ENCODE data around the gene FAM187B.
"Not testable (repeated sequence)": the region's sequence is repeated elsewhere in the genome, so short reads cannot be mapped to it uniquely, and the experiment has no call there.

FAM187B gene

DNA sequence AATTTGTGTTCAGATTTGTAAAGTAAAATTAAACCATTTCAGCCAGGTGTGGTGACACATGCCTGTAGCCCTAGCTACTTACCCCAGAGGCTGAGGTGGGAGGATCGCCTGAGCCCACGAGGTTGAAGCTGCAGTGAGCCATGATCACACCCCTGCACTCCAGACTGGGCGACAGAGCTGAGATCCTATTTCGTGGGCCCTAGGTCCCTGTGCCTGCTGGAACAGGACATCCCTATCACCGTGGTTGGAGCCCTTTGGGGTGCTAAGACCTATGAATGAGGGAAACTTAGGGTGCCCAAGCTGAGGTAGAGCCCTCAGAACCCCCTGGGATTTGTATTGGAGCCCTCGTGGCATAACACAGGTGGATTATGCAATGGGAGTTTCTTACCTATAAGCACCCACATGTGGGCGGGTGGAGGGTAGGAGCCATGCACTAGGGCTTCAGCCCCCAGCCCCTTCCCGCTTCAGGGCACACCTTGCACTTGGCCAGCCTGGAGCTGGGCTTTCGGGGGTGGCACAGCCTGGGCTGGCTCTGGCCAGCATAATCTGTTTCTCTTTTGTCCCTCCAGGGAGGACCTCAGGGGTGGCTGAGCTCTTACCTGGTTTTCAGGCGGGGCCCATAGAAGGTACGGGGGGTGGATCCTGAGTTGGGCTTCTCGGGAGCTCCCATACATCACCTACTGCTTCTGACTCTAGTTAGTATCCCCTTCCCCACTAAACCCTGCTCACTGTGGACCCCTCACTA lies 33.0 kb upstream of the FAM187B start:
- DNase-seq = no peak

DNA sequence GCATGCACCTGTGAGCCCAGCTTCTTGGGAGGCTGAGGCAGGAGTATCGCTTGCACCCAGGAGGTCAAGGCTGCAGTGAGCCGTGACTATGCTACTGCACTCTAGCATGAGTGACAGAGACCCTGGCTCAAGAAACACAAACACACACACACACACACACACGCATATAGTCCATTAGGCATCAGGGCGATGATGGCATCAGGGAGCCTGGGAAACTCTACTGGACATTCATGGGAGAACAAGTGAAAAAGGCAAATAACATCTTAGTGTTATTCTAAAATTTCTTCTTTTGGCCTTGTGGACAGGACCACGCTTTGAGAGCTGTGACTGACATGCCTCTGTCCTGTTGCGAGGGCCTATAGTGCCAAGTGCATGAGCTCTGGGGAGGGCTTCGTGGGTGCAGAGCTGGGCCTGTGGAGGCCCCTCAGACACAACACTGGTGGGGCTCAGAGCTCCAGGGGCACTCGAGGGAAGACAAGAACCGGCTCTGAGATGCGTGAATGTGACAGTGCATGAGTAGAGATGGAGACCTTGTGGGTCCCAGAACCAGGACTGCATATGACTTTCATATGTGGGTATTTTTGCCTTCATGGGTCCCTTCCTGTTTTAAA lies 32.3 kb upstream of the FAM187B start:
- no peak for DNase-seq

DNA sequence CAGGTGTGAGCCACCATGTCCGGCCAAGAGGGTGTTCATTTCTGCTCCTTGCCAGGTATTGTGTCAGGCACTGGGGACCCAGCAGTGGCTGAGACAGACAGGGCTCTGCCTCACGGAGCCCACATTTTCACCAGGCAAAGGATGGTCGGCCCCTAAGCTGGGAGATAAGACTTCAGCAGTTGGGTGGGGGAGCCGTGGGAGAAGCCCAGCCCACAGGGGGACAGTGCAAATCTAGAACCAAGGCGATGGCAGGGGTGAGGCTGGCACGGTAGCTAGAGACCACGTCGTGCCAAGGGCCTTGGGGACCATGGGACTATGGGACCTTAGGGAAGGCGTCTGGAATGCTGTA lies 28.5 kb upstream of the FAM187B start:
- no peak for DNase-seq

DNA sequence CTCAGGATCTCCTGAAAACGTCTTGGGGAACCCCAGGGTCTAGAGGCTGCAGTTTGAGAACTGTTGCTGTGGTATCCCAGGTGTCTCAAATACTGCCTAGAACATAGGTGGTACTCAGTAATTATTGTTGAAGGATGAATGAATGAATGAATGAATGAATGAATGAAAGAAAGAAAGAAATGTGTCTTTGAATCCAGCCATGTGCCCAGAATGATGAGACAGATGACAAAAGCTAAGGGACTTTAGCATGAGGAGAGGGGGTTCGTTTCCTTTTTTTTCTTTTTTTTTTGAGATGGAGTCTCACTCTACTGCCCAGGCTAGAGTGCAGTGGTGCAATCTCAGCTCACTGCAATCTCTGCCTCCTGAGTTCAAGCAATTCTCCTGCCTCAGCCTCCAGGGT lies 28.0 kb upstream of the FAM187B start:
- DNase-seq = no peak

DNA sequence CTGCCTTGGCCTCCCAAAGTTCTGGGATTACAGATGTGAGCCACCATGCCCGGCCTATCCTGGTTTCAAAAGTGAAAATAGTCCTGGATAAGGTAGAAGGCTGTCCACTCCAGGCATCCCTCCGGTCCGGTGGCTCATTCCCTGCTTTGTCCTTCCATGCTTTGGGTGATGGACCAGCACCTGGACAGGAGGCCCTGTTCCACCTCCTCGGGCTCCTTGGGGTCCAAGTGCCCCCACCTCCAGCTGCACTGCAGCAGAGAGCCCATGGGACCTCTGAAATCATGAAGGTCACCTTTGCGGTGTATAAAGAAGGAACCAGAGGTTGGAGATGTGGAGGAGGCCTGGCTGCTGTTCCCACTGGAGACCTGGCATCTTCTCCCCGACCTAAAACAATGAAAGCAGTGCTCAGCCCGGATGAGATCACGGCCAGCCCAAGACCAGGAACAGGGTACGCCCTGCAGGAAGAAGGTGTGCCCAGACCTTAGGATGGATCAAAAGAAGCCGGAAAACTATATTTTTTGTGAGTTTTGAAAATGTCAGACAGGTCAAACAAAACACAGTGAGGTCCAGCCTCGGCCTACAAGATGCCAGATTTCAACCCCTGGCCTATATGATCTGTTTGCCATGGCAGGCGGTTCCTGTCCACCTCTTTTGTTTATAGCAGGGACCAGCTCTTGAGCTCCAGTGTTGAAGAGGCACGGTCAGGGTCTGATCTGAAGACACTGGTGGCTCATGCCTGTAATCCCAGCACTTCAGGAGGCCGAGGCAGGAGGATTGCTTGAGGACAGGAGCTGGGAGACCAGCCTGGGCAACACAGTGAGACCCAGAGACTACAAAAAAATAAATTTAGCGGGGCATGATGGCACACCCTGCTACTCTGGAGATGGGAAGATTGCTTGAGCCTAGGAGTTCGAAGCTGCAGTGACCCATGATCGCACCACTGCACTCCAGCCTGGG lies 26.1 kb upstream of the FAM187B start:
- DNase-seq = no peak

DNA sequence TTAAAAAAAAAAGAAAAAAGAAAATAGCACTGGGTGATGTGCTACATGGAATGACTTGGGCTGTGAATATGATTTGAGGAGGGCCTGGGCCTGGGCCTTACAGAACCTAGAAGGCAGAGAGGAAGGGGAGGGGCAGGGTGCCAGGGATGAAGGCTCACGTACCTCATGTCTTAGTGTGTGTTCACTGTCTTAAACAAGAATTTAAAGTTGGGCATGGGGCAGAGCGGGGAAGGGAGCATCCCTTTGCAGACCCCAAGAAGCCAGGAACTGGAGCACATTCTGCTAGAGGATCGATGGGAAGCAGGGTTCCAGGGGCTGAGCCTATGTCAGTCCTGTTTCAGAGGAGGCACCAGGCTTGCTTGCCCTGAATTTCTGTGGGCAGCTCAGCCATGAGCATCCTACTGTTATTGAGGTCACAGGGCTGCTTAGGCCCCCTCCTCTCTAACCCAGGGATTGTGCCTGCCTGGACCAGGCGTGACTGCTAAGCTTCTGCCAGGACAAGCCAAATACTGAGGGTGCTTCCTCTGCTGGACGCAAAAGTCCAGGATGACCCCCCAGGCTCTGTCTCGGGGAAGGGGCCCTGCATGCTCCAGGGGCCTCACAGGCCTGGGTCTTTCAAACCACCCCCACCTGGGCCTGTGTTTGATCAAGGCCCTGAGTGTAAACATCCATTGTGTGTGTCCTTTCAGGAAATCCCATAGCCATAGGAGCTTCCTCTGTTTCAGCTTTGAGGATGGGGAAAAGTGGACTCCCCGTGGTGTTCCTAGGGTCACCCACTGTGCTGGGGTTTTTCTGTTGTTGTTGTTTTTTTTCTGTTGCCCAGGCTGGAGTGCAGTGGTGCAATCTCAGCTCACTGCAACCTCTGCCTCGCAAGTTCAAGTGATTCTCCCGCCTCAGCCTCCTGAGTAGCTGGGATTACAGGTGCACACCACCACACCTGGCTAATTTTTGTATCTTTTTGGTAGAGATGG lies 25.1 kb upstream of the FAM187B start:
- no peak for DNase-seq

DNA sequence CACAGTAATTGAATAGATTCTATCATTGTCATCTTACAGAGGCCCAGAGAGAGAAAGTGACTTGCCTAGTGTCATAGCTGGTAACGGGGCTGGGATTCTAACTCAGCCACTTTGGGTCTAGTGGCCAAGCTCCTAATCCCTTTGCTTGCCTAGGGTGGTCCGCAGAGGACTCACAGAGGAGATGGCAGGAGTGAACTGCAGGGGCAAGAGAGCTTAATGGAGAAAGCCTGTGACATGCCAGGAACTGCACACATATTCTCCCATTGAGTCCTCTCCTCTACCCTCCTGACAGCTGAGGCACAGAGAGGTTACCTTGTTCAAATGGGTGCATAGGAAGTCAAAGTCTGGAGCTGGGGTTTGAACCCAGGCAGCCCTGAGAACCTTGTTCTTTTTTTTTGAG lies 22.9 kb upstream of the FAM187B start:
- no peak for DNase-seq

DNA sequence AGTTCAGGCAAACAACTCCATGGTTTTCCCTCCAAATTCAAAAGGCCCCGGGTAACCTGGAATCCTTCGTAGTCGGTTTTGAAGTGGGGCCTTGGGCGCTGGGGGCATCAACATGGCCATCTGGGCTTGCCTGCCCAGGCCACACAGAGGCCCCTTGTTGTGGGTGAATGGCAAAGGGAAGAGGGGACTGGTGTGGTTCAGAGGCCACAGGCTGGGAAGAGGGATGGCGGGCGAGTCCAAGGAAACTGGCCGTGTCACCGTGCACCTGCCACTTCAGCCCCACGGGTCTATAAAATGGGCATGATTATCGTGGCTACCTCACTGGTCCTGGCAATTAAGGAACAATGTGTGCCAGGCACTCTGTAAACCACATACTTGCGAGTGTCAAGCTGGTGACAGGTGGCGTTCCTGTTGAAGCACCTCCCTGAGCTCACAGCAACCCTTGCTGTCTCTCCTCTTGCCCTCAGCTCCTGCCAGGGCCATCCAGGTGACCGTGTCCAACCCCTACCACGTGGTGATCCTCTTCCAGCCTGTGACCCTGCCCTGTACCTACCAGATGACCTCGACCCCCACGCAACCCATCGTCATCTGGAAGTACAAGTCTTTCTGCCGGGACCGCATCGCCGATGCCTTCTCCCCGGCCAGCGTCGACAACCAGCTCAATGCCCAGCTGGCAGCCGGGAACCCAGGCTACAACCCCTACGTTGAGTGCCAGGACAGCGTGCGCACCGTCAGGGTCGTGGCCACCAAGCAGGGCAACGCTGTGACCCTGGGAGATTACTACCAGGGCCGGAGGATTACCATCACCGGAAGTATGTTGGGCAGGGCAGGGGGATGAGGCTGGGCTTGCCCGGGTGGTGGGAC lies 21.5 kb upstream of the FAM187B start:
- DNase-seq = no peak

DNA sequence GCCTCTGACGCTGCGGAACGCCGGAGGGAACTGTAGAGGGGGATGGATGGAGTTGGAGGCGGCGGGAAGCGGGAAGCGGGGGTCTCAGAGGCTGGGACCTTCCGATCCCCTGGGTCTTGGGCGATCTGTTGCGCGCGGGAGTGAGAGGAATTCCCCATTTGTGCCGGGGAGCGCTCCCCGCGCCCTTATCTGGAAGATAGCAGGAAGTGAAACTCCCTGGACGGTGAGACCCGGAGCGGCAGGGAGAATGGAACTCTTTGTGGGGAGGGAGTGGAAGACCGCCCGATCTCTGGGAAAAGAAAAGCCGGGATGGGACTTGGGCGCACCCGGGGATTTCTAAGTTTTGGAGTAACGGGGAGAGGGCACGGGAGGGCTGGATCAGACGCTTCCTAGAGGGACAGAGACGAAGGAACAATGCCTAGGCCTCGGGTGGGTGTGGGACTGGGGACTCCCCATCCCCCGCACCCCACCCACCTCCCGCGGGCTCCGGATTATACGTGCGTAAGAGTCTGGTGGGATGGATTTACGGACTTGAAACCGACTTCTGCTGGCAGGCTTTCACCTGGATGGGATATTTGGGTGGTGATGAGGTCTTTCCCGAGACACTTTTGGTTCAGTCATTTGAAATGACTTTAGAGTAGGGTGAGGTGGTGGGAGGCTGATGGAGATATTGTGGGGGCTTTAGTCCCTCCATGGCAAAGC lies 20.8 kb upstream of the FAM187B start:
- DNase-seq = no peak

DNA sequence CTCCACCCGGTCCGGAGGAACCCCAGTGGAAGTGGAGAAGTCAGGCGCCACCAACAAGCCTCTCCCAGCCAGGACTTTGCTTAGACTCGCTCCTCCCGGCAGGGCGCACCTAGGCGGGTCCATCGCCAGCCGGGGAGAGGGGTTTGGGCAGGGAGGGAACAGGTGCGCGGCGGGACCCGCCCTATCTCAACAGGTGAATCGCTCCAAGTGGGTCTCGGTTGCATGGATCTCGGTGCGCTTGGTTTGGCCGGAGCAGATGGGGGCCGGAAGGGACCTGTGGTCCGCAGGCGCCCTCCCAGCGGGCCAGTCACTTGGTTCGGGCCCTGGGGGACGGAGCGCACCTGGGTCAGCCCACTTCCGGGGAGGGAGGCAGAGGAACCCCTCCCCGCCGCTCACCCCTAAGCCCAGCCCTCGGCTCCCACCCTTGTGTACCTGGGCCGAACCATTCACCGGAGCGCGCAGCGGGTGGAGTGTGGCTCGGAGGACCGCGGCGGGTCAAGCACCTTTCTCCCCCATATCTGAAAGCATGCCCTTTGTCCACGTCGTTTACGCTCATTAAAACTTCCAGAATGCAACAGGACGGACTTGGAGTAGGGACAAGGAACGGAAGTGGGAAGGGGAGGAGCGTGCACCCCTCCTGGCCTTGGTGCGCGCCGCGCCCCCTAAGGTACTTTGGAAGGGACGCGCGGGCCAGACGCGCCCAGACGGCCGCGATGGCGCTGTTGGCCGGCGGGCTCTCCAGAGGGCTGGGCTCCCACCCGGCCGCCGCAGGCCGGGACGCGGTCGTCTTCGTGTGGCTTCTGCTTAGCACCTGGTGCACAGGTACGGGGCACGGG lies 20.0 kb upstream of the FAM187B start, which contains the start of gene LSR:
TSS of gene LSR (plus strand) at position 693 of the 836 bp plus-strand sequence. CDS start at position 714, 21 bp downstream.
- peak; percentile 89 for DNase-seq

DNA sequence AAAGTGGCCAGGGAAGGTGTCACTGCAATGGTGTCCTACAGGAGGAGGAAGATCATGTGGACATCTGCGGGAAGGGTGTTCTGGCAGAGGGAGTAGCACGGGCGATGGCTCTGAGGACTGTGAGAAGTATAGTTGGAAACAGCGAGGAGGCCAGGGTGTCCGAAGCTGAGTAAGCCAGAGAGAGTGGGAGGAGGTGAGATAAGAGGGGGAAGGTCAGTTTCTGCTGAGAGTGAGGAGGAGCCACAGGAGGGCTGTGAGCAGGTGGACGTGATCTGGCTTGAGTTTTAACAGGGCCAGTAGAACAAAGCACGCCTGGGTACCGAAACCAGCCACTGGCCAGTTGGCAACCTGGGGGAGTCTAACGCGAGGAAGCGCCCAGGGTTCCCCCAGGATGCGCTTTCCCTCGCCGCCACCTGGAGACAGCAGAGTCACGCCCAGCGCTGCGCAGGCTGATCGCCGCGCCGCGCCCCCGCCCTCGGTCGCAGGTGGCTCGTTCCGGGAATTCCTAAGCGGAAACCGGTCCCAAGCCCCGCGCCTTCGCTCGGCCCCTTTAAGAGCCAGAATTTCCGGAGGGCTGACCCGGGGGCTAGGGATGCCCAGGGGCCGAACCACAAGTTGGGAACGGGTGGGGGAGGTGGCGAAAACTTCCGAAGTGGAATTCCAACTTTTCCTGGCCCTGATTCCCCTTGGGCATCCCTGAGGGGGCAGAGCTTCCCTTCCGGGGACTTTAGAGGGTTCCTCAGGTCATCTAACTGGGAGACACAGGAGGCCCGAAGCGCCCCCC lies 19.2 kb upstream of the FAM187B start:
- DNase-seq = peak; percentile 93

DNA sequence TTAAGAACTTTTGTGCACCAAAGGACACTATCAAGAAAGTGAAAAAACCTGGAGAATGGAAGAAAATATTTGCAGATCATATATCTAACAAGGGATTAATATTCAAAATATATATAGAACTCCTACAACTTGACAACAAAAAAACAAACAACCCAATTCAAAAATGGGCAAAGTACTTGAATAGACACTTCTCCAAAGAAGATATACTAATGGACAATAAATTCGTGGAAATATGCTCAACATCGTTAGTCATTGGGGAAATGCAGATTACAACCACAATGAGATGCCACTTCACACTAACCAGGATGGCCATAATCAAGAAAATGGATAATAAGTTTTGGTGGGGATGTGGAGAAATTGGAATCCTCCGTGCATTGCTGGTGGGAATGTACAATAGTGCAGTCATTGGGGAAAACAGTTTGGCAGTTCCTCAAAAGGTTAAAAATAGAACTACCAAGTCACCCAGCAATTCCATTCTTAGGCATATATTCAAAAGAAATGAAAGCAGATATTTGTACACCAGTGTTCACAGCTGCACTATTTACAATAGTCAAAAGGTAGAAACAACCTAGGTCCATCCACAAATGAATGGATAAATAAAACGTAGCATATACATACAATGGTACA lies 18.0 kb upstream of the FAM187B start:
- DNase-seq = no peak

DNA sequence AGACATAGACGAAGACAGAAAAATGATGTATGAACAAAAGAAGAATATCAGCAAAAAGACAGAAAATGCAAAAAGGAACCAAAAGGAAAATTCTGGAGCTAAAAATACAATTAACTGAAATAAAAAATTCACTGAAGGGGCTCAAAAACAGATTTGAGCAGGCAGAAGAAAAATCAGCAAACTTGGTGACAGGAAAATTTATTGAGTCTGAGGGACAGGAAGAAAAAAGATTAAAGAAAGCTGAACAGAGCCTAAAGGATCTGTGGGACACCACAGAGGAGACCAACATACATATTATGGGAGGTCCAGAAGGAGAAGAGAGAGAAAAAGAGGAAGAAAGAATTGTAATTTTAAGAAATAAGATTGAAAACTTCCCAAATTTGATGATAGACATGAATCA lies 12.9 kb upstream of the FAM187B start:
- no peak for DNase-seq

DNA sequence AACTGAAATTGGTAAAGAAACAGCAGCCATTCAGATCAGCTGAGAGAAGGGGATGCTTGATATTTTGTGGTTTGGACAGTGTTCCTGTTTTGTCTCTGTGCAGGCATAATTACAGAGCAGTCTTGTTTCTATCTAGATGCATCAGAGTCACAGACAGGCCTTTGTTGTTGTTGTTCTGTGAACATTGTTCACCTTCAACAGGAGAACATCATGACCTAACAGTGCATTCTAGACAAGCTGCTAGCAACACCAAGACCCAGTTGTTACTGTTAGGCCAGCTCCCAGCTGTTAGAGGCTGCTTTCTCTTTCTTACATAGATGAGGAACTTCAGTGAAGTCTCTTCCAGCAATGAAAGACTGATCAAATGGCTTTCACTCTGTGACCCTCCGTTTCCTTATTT lies 11.8 kb upstream of the FAM187B start:
- no peak for DNase-seq

DNA sequence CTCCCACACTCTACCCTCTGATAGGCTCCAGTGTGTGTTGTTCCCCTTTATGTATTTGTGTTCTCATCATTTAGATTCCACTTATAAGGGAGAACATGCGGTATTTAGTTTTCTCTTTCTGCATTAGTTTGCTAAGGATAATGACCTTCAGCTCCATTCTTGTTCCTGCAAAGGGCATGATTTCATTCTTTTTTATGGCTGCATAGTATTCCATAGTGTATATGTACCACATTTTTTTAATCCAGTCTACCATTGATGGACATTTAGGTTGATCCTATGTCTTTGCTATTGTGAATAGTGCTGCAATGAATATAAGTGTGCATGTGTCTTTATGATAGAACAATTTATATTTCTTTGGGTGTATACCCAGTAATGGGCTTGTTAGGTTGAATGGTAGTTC lies 11.1 kb upstream of the FAM187B start:
- DNase-seq = not testable (repeated sequence)

DNA sequence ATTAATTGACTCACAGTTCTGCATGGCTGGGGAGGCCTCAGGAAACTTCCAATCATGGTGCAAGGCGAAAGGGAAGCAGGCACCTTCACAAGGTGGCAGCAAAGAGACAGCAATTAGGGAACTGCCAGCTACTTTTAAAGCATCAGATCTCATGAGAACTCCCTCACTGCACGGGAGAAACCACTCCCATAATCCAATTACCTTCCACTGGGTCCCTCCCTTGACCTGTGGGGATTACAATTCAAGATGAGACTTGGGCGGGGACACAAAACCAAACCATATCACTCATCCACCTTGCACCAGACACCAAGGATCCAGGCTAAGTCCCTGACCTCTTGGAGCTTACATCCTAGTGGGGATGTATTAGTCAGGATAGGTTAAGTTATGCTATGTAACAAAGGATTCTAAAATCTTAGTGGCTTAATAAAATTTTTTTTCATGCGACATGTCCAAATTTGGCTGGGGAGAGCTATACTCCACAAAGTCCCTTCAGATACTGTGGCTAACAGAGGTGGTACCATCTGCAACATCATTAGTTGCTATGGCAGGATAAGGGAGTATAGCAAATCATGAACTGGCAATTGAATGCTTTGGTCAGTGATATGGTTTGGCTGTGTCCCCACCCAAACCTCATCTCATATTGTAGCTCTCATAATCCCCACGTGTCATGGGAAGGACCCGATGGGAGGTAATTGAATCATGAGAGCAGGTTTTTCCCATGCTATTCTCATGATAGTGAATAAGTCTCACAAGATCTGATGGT lies 8.3 kb upstream of the FAM187B start:
- DNase-seq = no peak

DNA sequence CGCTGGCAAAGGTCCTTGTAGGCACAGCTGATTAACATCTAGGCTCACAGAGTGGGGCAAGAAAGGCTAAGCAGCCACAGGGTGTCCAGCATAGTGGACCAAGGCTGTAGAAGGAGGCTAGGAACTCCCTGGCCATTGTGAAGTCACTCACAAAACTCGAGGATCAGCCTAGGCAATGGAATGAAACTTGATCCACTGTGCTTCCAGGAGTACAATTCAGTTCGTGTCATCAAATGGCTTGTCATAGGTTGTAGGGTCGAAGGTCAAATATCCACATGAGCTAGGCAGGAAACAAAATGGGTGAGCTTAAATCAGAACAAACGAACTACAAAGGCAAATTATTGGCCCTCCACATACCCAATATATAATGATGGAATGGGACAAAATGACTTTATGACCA lies 4.4 kb upstream of the FAM187B start:
- DNase-seq = no peak

Measured in DMS153 (cell line).